ENCODE measurements around the gene DUOX1.

DUOX1 gene

GRCh38 chr15:45111390-45112142 lies 18.2 kb upstream of the DUOX1 start:
- TF ChIP-seq FOXM1 (IDR thresholded peaks at IDR 0.05; ENCODE audit: borderline replicate concordance, low read depth) = no peak
- TF ChIP-seq REST (IDR thresholded peaks at IDR 0.05; ENCODE audit: low read depth) = no peak
- no peak for TF ChIP-seq CREB1 (IDR thresholded peaks at IDR 0.05; ENCODE audit: low read depth)
- TF ChIP-seq EP300 (IDR thresholded peaks at IDR 0.05; ENCODE audit: borderline replicate concordance) = no peak
- TF ChIP-seq TCF12 (IDR thresholded peaks at IDR 0.05; ENCODE audit: low read depth) = no peak

- TF ChIP-seq TCF12 (IDR thresholded peaks at IDR 0.05; ENCODE audit: low read depth) = no peak
- TF ChIP-seq EGR1 (IDR thresholded peaks at IDR 0.05) = no peak
- TF ChIP-seq RAD21 (IDR thresholded peaks at IDR 0.05; ENCODE audit: low read depth) = no peak
- no peak for TF ChIP-seq TAF1 (IDR thresholded peaks at IDR 0.05; ENCODE audit: low read depth)
- no peak for TF ChIP-seq CEBPB (IDR thresholded peaks at IDR 0.05)
- TF ChIP-seq FOXM1 (IDR thresholded peaks at IDR 0.05; ENCODE audit: borderline replicate concordance, low read depth) = no peak
- TF ChIP-seq ZBTB7A (IDR thresholded peaks at IDR 0.05; ENCODE audit: low read depth) = no peak
- no peak for TF ChIP-seq NFIC (IDR thresholded peaks at IDR 0.05)
- no peak for TF ChIP-seq EP300 (IDR thresholded peaks at IDR 0.05; ENCODE audit: borderline replicate concordance)
- TF ChIP-seq TEAD4 (IDR thresholded peaks at IDR 0.05) = no peak
- no peak for TF ChIP-seq USF1 (IDR thresholded peaks at IDR 0.05)
- TF ChIP-seq CREB1 (IDR thresholded peaks at IDR 0.05; ENCODE audit: low read depth) = no peak
- TF ChIP-seq REST (IDR thresholded peaks at IDR 0.05; ENCODE audit: low read depth) = no peak
Observed at GRCh38 chr15:45112143-45112590, 17.6 kb upstream of the DUOX1 start.

GRCh38 chr15:45112591-45113379 lies 17.0 kb upstream of the DUOX1 start:
- TF ChIP-seq YY1 (IDR thresholded peaks at IDR 0.05; ENCODE audit: low read depth) (no peak), USF1 (IDR thresholded peaks at IDR 0.05) (no peak), REST (IDR thresholded peaks at IDR 0.05; ENCODE audit: low read depth) (no peak), CEBPB (IDR thresholded peaks at IDR 0.05) (no peak), EP300 (IDR thresholded peaks at IDR 0.05; ENCODE audit: borderline replicate concordance) (no peak), RAD21 (IDR thresholded peaks at IDR 0.05; ENCODE audit: low read depth) (no peak), MAX (IDR thresholded peaks at IDR 0.05) (no peak), TCF12 (IDR thresholded peaks at IDR 0.05; ENCODE audit: low read depth) (no peak), EGR1 (IDR thresholded peaks at IDR 0.05) (no peak), FOXM1 (IDR thresholded peaks at IDR 0.05; ENCODE audit: borderline replicate concordance, low read depth) (no peak), ZBTB7A (IDR thresholded peaks at IDR 0.05; ENCODE audit: low read depth) (no peak)

GRCh38 chr15:45113380-45113990 lies 16.3 kb upstream of the DUOX1 start:
- no peak for TF ChIP-seq EGR1 (IDR thresholded peaks at IDR 0.05)
- no peak for TF ChIP-seq YY1 (IDR thresholded peaks at IDR 0.05; ENCODE audit: low read depth)
- TF ChIP-seq ZBTB7A (IDR thresholded peaks at IDR 0.05; ENCODE audit: low read depth) = no peak
- no peak for TF ChIP-seq TCF12 (IDR thresholded peaks at IDR 0.05; ENCODE audit: low read depth)
- TF ChIP-seq USF1 (IDR thresholded peaks at IDR 0.05) = no peak
- TF ChIP-seq TAF1 (IDR thresholded peaks at IDR 0.05; ENCODE audit: low read depth) = no peak
- TF ChIP-seq FOXM1 (IDR thresholded peaks at IDR 0.05; ENCODE audit: borderline replicate concordance, low read depth) = no peak
- TF ChIP-seq REST (IDR thresholded peaks at IDR 0.05; ENCODE audit: low read depth) = no peak
- no peak for TF ChIP-seq MAX (IDR thresholded peaks at IDR 0.05)
- TF ChIP-seq EP300 (IDR thresholded peaks at IDR 0.05; ENCODE audit: borderline replicate concordance) = no peak
- TF ChIP-seq CREB1 (IDR thresholded peaks at IDR 0.05; ENCODE audit: low read depth) = no peak
- no peak for TF ChIP-seq RAD21 (IDR thresholded peaks at IDR 0.05; ENCODE audit: low read depth)
